Suprapubic skin (tissue), 3 donors: ENCODE results near the gene EPC2.

Source experiments
- EP300 ChIP-seq: sonication (generic); formaldehyde crosslinking; IDR thresholded peaks from one replicate; pipeline ENCODE4 v1.6.1; 2017; ENCODE audit warnings: antibody characterized with exemption
- POLR2A ChIP-seq, 2 donors: fragments of 450-650 bp; IDR thresholded peaks; one replicate each; pipeline ENCODE4 v1.6.1; 2017; ENCODE audit warnings: antibody characterized with exemption in 2 of 2, mild to moderate bottlenecking in 2 of 2, moderate library complexity in 2 of 2
- TF ChIP-seq, protein P1 (sequence below), 2 donors: fragments of 200-600 bp in 1 of 2; fragments of 450-650 bp in 1 of 2; sonication (generic) in 1 of 2; IDR thresholded peaks; one replicate each; pipeline ENCODE4 v1.5.1; 2016 to 2019; ENCODE audit warnings: antibody characterized with exemption in 2 of 2, mild to moderate bottlenecking in 1 of 2, moderate library complexity in 1 of 2

DNA sequence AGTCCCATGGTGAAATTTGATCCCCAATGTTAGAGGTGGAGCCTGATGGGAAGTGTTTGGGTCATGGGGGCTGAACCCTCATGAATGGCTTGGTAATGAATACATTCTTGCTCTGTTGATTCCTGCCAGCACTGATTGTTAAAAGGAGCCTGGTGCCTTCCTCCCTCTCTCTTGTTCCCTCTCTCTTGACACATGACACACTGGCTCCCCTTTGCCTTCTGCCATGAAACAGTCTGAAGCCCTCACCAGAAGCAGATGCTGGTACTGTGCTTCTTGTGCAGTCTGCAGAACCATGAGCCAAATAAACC, 30.6 kb upstream of the EPC2 start:
- TF ChIP-seq, protein P1, sequence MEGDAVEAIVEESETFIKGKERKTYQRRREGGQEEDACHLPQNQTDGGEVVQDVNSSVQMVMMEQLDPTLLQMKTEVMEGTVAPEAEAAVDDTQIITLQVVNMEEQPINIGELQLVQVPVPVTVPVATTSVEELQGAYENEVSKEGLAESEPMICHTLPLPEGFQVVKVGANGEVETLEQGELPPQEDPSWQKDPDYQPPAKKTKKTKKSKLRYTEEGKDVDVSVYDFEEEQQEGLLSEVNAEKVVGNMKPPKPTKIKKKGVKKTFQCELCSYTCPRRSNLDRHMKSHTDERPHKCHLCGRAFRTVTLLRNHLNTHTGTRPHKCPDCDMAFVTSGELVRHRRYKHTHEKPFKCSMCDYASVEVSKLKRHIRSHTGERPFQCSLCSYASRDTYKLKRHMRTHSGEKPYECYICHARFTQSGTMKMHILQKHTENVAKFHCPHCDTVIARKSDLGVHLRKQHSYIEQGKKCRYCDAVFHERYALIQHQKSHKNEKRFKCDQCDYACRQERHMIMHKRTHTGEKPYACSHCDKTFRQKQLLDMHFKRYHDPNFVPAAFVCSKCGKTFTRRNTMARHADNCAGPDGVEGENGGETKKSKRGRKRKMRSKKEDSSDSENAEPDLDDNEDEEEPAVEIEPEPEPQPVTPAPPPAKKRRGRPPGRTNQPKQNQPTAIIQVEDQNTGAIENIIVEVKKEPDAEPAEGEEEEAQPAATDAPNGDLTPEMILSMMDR (IDR thresholded peaks at IDR 0.05) = no peak
- no peak for TF ChIP-seq EP300
- TF ChIP-seq POLR2A (IDR thresholded peaks at IDR 0.05) = no peak
